ENCODE data around the gene TMEM131L. TPM values are rescaled to one million over a fixed set of nuclear protein-coding genes. Genes with fewer than 3 reads are reported as not detected.
A peak's percentile ranks its signal among the peaks of the same experiment; 100 is the strongest.

The TMEM131L gene
- total RNA-seq, 4 donors from 2014 or later, result 17.7 to 43.9 (median 24.8) TPM

- no peak for DNase-seq (ENCODE audit: low spot score)
- ATAC-seq (ENCODE audit: low FRiP score), result no peak
- TF ChIP-seq, protein P1, sequence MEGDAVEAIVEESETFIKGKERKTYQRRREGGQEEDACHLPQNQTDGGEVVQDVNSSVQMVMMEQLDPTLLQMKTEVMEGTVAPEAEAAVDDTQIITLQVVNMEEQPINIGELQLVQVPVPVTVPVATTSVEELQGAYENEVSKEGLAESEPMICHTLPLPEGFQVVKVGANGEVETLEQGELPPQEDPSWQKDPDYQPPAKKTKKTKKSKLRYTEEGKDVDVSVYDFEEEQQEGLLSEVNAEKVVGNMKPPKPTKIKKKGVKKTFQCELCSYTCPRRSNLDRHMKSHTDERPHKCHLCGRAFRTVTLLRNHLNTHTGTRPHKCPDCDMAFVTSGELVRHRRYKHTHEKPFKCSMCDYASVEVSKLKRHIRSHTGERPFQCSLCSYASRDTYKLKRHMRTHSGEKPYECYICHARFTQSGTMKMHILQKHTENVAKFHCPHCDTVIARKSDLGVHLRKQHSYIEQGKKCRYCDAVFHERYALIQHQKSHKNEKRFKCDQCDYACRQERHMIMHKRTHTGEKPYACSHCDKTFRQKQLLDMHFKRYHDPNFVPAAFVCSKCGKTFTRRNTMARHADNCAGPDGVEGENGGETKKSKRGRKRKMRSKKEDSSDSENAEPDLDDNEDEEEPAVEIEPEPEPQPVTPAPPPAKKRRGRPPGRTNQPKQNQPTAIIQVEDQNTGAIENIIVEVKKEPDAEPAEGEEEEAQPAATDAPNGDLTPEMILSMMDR (IDR thresholded peaks at IDR 0.05), result no peak
These were observed 23.8 kb downstream of the TMEM131L start for GRCh38 chr4:153489856-153490558.

DNA sequence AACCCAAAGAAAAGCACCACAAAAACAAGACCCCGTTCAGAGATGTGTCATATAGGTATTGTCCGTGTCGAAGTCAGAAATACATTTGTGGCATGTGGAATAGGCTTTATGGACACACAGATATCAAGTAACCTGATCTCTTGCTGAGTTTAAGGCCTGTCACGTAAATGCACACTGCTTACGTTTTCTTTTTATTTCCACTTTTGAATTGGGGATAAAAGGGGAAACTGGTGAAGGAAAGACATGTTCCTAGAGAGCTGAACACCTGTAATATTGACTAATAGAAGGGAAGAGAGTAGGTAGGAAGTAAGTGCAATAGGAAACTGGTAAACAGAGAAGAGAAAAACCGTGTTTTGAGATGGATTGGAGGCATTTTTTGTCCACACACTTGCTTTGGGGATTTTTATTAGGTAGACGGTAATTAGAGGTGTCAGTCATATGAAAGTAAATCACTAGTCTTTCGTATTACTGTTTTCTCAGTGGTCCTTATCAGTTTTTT, 24.9 kb downstream of the TMEM131L start:
- no peak for ATAC-seq (ENCODE audit: low FRiP score)
- DNase-seq (ENCODE audit: low spot score), result no peak
- TF ChIP-seq, protein P1 (IDR thresholded peaks at IDR 0.05), result no peak

GRCh38 chr4:153494562-153494961, 28.4 kb downstream of the TMEM131L start:
- no peak for ATAC-seq (ENCODE audit: low FRiP score)
- TF ChIP-seq, protein P1 (IDR thresholded peaks at IDR 0.05), result no peak

GRCh38 chr4:153495480-153496193, 29.5 kb downstream of the TMEM131L start:
- ATAC-seq (ENCODE audit: low FRiP score) (no peak), DNase-seq (ENCODE audit: low spot score) (no peak)
- TF ChIP-seq, protein P1 (IDR thresholded peaks at IDR 0.05), result no peak

More at GRCh38 chr4:153494562-153494961, 28.4 kb downstream of the TMEM131L start:
- no peak for DNase-seq (ENCODE audit: low spot score)

GRCh38 chr4:153497091-153497531, 31.0 kb downstream of the TMEM131L start:
- DNase-seq (ENCODE audit: low spot score), result no peak
- TF ChIP-seq, protein P1 (IDR thresholded peaks at IDR 0.05), result no peak
- peak; percentile 52 for ATAC-seq (ENCODE audit: low FRiP score)

DNA sequence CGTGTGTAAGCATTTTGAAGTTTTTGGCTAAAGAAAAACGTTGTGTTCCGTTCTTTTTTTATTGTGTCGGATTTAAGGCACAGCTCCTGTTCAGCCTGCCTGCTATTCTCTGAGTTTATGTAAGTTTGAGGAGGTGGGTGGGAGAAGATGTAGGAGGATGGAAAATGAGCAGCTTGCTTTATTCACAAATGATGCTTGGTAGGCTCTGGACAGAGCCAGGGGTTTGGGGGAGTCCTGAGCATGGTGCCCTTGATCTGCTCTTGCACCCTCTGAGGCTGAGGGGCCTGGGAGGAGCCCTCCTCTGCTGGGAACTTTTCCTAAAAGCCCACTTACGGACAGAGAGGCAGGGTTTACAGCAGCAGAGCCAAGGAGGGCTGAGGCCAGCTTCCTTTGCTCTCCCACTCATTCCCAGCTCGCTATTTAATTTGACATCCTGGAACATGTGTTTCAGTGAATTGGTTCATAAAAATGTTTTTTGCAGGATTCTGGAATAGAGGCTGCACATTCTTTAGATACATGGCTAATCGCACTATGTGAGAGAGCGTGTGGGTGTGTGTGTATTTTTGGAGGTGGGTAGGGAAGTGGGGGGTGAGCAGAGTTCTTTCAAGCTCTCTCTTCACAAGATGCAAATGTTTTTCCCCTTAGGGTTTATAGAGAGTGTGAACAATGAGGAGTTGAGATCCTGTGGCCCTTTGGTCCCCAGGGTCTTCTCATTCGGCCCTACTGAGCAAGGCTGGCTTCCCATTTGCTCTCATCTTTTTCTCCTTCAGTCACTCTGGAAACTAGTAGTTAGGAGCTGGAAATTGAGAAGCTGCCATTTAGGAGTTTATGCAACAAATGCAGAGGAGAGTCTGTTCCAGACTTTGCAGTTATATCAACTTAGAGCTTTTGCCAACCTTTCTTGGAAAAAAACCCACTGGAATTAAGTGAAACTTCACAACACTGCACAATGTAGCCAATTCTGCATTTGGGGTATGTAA, 32.1 kb downstream of the TMEM131L start:
- DNase-seq (ENCODE audit: low spot score), result no peak
- TF ChIP-seq, protein P1 (IDR thresholded peaks at IDR 0.05), result no peak
- ATAC-seq (ENCODE audit: low FRiP score), result peak; percentile 87
